Measurements from ENCODE around the gene CDH13. TPM values are rescaled to one million over a fixed set of nuclear protein-coding genes. Genes with fewer than 3 reads are reported as not detected.

Gene CDH13
- polyA plus RNA-seq, 1 donor from 2014 or later = 3.2 TPM

- Histone ChIP-seq H3K4me3 (ENCODE audit: low read length) (no peak overlapping the region), H2AFZ (ENCODE audit: low read depth, low read length) (no peak overlapping the region), H3K9me3 (ENCODE audit: low read length) (peaks cover 6% of the 10 kb centered on the region), H4K20me1 (ENCODE audit: insufficient read depth) (no peaks in the 10 kb centered on the region), H3K27me3 (ENCODE audit: insufficient read depth, low read depth, low read length) (peaks cover 51% of the 10 kb centered on the region), H3K9ac (ENCODE audit: low read length) (no peak overlapping the region), H3F3A (ENCODE audit: insufficient read depth, low read length, poor library complexity, severe bottlenecking) (no peaks in the 10 kb centered on the region), H3K4me2 (ENCODE audit: low read length) (no peak overlapping the region), H3K27ac (ENCODE audit: low read length) (no peak overlapping the region), H3K36me3 (ENCODE audit: insufficient read depth, low read length) (no peaks in the 10 kb centered on the region), H3K79me2 (replicated peaks; ENCODE audit: insufficient read depth, low read length) (no peaks in the 10 kb centered on the region), H3K9me2 (ENCODE audit: insufficient read depth, low read length) (no peaks in the 10 kb centered on the region)
- TF ChIP-seq REST (IDR thresholded peaks at IDR 0.05; ENCODE audit: borderline replicate concordance) (no peak), SMC3 (conservative IDR thresholded peaks at IDR 0.05; ENCODE audit: poor library complexity) (no peak), MXI1 (conservative IDR thresholded peaks at IDR 0.05; ENCODE audit: poor library complexity, severe bottlenecking) (no peak), CTCF (IDR thresholded peaks at IDR 0.05; ENCODE audit: poor library complexity, severe bottlenecking) (no peak), EP300 (conservative IDR thresholded peaks at IDR 0.05; ENCODE audit: poor library complexity, severe bottlenecking) (no peak), TAF1 (IDR thresholded peaks at IDR 0.05; ENCODE audit: low read depth) (no peak), RAD21 (conservative IDR thresholded peaks at IDR 0.05) (no peak), POLR2AphosphoS5 (IDR thresholded peaks at IDR 0.05) (no peak), EZH2 (IDR thresholded peaks at IDR 0.05; ENCODE audit: borderline replicate concordance, insufficient read depth, low read length, poor library complexity, severe bottlenecking) (no peak)
These were observed 2.8 kb downstream of the CDH13 start for GRCh38 chr16:82629441-82630027.

- H3K9me2 ChIP-seq (ENCODE audit: insufficient read depth, low read length) = no peaks in the 10 kb centered on the region
- TF ChIP-seq TAF1 (IDR thresholded peaks at IDR 0.05; ENCODE audit: low read depth) (no peak), RAD21 (conservative IDR thresholded peaks at IDR 0.05) (no peak), CTCF (IDR thresholded peaks at IDR 0.05; ENCODE audit: poor library complexity, severe bottlenecking) (no peak), REST (IDR thresholded peaks at IDR 0.05; ENCODE audit: borderline replicate concordance) (no peak), EZH2 (IDR thresholded peaks at IDR 0.05; ENCODE audit: borderline replicate concordance, insufficient read depth, low read length, poor library complexity, severe bottlenecking) (no peak), EP300 (conservative IDR thresholded peaks at IDR 0.05; ENCODE audit: poor library complexity, severe bottlenecking) (no peak), POLR2AphosphoS5 (IDR thresholded peaks at IDR 0.05) (no peak), MXI1 (conservative IDR thresholded peaks at IDR 0.05; ENCODE audit: poor library complexity, severe bottlenecking) (no peak), SMC3 (conservative IDR thresholded peaks at IDR 0.05; ENCODE audit: poor library complexity) (no peak)
- H2AFZ ChIP-seq (ENCODE audit: low read depth, low read length) = no peak overlapping the region
- H3K27me3 ChIP-seq (ENCODE audit: insufficient read depth, low read depth, low read length) = peaks cover 44% of the 10 kb centered on the region
- no peak overlapping the region for H3K4me3 ChIP-seq (ENCODE audit: low read length)
- H3F3A ChIP-seq (ENCODE audit: insufficient read depth, low read length, poor library complexity, severe bottlenecking) = no peaks in the 10 kb centered on the region
- no peak overlapping the region for H3K4me2 ChIP-seq (ENCODE audit: low read length)
- H4K20me1 ChIP-seq (ENCODE audit: insufficient read depth) = no peaks in the 10 kb centered on the region
- H3K9me3 ChIP-seq (ENCODE audit: low read length) = peaks cover 6% of the 10 kb centered on the region
- no peaks in the 10 kb centered on the region for H3K36me3 ChIP-seq (ENCODE audit: insufficient read depth, low read length)
- H3K79me2 ChIP-seq (replicated peaks; ENCODE audit: insufficient read depth, low read length) = no peaks in the 10 kb centered on the region
- no peak overlapping the region for H3K9ac ChIP-seq (ENCODE audit: low read length)
- H3K27ac ChIP-seq (ENCODE audit: low read length) = no peak overlapping the region
These were observed 3.5 kb downstream of the CDH13 start for GRCh38 chr16:82630219-82630618.

All from neural cell (in vitro differentiated cells).